ENCODE data around the gene UBTF.

DNA sequence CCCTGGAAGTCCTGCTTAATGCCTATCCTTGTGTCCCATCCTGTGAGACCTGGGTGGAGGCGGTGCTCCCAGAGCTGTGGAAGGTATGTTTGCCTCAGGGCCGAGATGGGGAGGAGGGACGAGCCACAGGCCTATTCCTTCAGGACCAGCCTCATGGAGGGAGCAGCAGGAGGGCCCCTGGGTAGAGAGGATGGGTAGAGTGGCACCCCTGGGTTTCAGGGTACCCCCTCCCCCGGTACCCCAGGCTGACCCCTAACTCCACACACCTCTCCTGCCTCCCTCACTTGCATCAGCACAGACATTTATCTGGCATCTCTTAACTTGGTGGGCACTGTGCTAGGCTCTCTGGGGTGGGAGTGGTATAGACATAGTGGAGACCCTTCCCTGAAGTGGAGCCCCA is 41.8 kb downstream of the UBTF start:
- TF ChIP-seq, protein P1, sequence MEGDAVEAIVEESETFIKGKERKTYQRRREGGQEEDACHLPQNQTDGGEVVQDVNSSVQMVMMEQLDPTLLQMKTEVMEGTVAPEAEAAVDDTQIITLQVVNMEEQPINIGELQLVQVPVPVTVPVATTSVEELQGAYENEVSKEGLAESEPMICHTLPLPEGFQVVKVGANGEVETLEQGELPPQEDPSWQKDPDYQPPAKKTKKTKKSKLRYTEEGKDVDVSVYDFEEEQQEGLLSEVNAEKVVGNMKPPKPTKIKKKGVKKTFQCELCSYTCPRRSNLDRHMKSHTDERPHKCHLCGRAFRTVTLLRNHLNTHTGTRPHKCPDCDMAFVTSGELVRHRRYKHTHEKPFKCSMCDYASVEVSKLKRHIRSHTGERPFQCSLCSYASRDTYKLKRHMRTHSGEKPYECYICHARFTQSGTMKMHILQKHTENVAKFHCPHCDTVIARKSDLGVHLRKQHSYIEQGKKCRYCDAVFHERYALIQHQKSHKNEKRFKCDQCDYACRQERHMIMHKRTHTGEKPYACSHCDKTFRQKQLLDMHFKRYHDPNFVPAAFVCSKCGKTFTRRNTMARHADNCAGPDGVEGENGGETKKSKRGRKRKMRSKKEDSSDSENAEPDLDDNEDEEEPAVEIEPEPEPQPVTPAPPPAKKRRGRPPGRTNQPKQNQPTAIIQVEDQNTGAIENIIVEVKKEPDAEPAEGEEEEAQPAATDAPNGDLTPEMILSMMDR (IDR thresholded peaks at IDR 0.05) = no peak
- TF ChIP-seq EZH2 (IDR thresholded peaks at IDR 0.05) = no peak
- TF ChIP-seq EZH2phosphoT487 (IDR thresholded peaks at IDR 0.05) = no peak

All from neural progenitor cell (in vitro differentiated cells).